K562 (cell line): Measurements from ENCODE around the gene FH. TPM values are rescaled to one million over a fixed set of nuclear protein-coding genes. Genes with fewer than 3 reads are reported as not detected.

Source experiments
- CBX2 ChIP-seq: fragments of 200-600 bp; sonication (generic); IDR thresholded peaks from one replicate; pipeline ENCODE4 v1.6.1; 2012; ENCODE audit warnings: mild to moderate bottlenecking, low read length, inconsistent platforms; ENCODE audit not compliant: insufficient read depth, poor library complexity, severe bottlenecking
- CREB1 ChIP-seq, 2 experiments: sonication (generic) in 1 of 2; formaldehyde crosslinking in 1 of 2; IDR thresholded peaks; 2 replicates each; pipeline versions ENCODE4 v1.6.1 to v1.8.0; 2012 to 2022; ENCODE audit warnings: inconsistent platforms in 1 of 2, mild to moderate bottlenecking in 1 of 2, missing genetic modification reagents in 1 of 2, moderate library complexity in 1 of 2
- CXXC5 ChIP-seq: fragments of 250-450 bp; sonication (Bioruptor Pico); IDR thresholded peaks from 2 replicates; pipeline ENCODE4 v1.8.0; 2022; ENCODE audit warnings: inconsistent platforms, mild to moderate bottlenecking, moderate library complexity
- ELF1 ChIP-seq: fragments of 200-800 bp; sonication (Bioruptor generic); IDR thresholded peaks from 2 replicates; pipeline ENCODE4 v1.6.1; 2016; ENCODE audit warnings: missing genetic modification characterization, missing compliant biosample characterization
- ETV5 ChIP-seq: sonication (generic); formaldehyde crosslinking; IDR thresholded peaks from 2 replicates; pipeline ENCODE4 v1.4.0; 2020; ENCODE audit warnings: low read depth, mild to moderate bottlenecking, missing genetic modification reagents
- HCFC1 ChIP-seq: IDR thresholded peaks from 2 replicates; pipeline ENCODE4 v1.6.1; 2012; ENCODE audit warnings: low read depth, low read length, improper control_type of control experiment
- HEY1 ChIP-seq: fragments of 250-450 bp; sonication (Bioruptor Pico); IDR thresholded peaks from 2 replicates; pipeline ENCODE4 v1.5.0; 2020; ENCODE audit warnings: mild to moderate bottlenecking, moderate library complexity, borderline replicate concordance
- MAFK ChIP-seq: IDR thresholded peaks from 2 replicates; pipeline ENCODE4 v1.6.1; 2011; ENCODE audit warnings: low read length, improper control_type of control experiment
- NFRKB ChIP-seq: fragments of 450-650 bp; IDR thresholded peaks from 2 replicates; pipeline ENCODE4 v1.6.1; 2016; ENCODE audit warnings: low read depth
- RB1 ChIP-seq: fragments of 450-650 bp; IDR thresholded peaks from 2 replicates; pipeline ENCODE4 v1.6.1; 2017; ENCODE audit warnings: low read depth, mild to moderate bottlenecking
- SMAD2 ChIP-seq: fragments of 150-350 bp; IDR thresholded peaks from 2 replicates; pipeline ENCODE4 v1.6.1; 2014; ENCODE audit warnings: low read depth, mild to moderate bottlenecking, low read length
- TEAD4 ChIP-seq, 2 experiments: sonication (generic) in 1 of 2; formaldehyde crosslinking in 1 of 2; IDR thresholded peaks; 2 replicates each; pipeline versions ENCODE4 v1.6.1 to v1.8.0; 2012 to 2022; ENCODE audit warnings: borderline replicate concordance in 1 of 2, inconsistent platforms in 1 of 2, low read length in 1 of 2, mild to moderate bottlenecking in 1 of 2, missing genetic modification reagents in 1 of 2
- ZNF668 ChIP-seq: fragments of 250-450 bp; sonication (Bioruptor Pico); IDR thresholded peaks from 2 replicates; pipeline ENCODE4 v1.8.0; 2022; ENCODE audit warnings: mild to moderate bottlenecking, inconsistent platforms
- polyA plus RNA-seq, 8 experiments: library from polyadenylated mRNA; depleted of rRNA in 4 of 8; stranded (reverse) in 5 of 8; unstranded in 3 of 8; fragments of >200 nt; fragmentation: Nextera tagmentation in 2 of 8; fragmentation: Illumina TruSeq in 1 of 8; extraction: Ambion mirVana in 2 of 8; extraction: Trizol in 1 of 8; gene quantifications; 2 replicates each; pipeline versions ENCODE4 v1.2.1 to v1.2.3, GENCODE V29; 2011 to 2014; ENCODE audit warnings: inconsistent platforms in 1 of 8, missing spikeins in 1 of 8
- total RNA-seq, 7 experiments: library from RNA; depleted of rRNA in 6 of 7; stranded (reverse); fragments of >200 nt in 6 of 7; fragmentation: Illumina TruSeq in 2 of 7; extraction: Trizol in 2 of 7; gene quantifications; 2 replicates each; pipeline versions ENCODE4 v1.2.1 to v1.2.3, GENCODE V29; 2011 to 2021; ENCODE audit warnings: low replicate concordance in 1 of 7
- TF ChIP-seq, protein P1 (sequence below), 2 experiments: fragments of 200-800 bp in 1 of 2; sonication (Bioruptor generic) in 1 of 2; sonication (generic) in 1 of 2; formaldehyde crosslinking in 1 of 2; IDR thresholded peaks in 1 of 2; conservative IDR thresholded peaks in 1 of 2; 2 replicates each; pipeline versions ENCODE4 v1.5.0 to v1.6.1; 2016 to 2020; ENCODE audit warnings: missing compliant biosample characterization in 1 of 2, missing genetic modification characterization in 1 of 2, missing genetic modification reagents in 1 of 2
- TF ChIP-seq, protein P2 (sequence below): fragments of 450-650 bp; IDR thresholded peaks from 2 replicates; pipeline ENCODE4 v1.7.0; 2016; ENCODE audit warnings: borderline replicate concordance
- TF ChIP-seq, protein P3 (sequence below), 3 experiments: IDR thresholded peaks in 2 of 3; conservative IDR thresholded peaks in 1 of 3; 2 replicates each; pipeline ENCODE4 v1.5.1; 2011 to 2012; ENCODE audit warnings: low read length in 3 of 3, mild to moderate bottlenecking in 3 of 3, control low read depth in 2 of 3, improper control_type of control experiment in 1 of 3, inconsistent platforms in 1 of 3, low read depth in 1 of 3, mixed read lengths in 1 of 3, moderate library complexity in 1 of 3; ENCODE audit not compliant: insufficient read depth in 2 of 3
- TF ChIP-seq, protein P4 (sequence below): fragments of 450-650 bp; IDR thresholded peaks from 2 replicates; pipeline ENCODE4 v1.6.1; 2016; ENCODE audit warnings: mild to moderate bottlenecking

Gene FH
- total and polyA plus RNA-seq, 9 of the 15 experiments (the other 6 are each of a cell fraction or from before 2014, with no cell fraction given) = 117 to 240 (median 211) TPM

DNA sequence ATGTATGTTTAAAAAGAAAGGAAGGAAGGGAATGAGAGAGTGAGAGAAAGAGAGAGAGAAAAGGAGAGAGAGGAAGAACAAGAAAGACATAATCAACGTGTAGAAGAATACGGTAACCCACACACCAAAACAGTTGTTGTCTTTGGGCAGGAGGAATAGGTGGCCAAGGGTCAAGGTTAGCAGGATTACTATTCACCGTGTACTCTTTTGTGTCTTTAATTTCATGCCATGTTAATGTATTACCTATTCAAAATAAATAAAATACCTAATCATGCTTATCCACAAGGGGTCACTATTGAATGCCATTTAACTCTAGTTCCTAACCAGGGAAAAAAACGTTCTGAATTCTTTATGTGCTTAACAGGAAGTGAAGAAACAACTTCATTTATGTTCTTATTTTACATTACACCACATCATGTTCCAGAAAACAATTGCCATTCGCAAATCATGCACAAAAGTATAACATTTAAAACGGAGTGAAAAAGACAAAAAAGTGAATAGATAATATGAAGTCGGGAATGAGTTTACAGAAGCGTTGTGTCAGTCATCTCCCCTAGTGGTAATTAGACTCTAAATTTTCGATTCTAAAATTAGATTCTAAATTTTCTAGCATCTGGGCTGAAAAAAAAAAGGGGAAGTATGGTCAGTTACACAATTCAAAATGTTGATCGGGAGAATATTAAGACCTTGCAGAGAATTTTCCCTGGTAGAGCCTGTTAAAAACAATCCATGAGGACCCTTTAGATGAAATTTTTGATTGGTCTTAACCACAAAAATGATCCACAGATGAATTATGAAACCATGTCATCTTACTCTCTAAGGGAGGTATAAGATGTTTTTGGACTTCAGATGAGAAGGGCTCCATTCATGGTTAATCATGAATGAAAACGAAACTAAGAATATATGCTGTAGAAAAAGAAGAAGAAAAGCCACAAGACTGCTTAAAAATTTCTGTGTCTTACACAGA lies 11.9 kb upstream of the FH start (continued):
- TF ChIP-seq TEAD4 (IDR thresholded peaks at IDR 0.05; ENCODE audit: low read length) (peak; percentile 32), TEAD4 (CRISPR knock-in tag; IDR thresholded peaks at IDR 0.05; ENCODE audit: borderline replicate concordance) (no peak), ELF1 (tag) (peak; percentile 85), HCFC1 (0 out of 2 replicates have a peak, but pooled peaks have one; percentile 3), CBX2 (no peak), ZNF668 (CRISPR knock-in tag) (0 out of 2 replicates have a peak, but pooled peaks have one; percentile 9), ETV5 (no peak), SMAD2 (no peak), CXXC5 (CRISPR knock-in tag) (no peak), RB1 (no peak), CREB1 (IDR thresholded peaks at IDR 0.05) (no peak), CREB1 (CRISPR knock-in tag; IDR thresholded peaks at IDR 0.05) (no peak), MAFK (0 out of 2 replicates have a peak, but pooled peaks have one; percentile 6), HEY1 (CRISPR knock-in tag) (0 out of 2 replicates have a peak, but pooled peaks have one; percentile 17), NFRKB (0 out of 2 replicates have a peak, but pooled peaks have one; percentile 47)
- TF ChIP-seq, protein P1, sequence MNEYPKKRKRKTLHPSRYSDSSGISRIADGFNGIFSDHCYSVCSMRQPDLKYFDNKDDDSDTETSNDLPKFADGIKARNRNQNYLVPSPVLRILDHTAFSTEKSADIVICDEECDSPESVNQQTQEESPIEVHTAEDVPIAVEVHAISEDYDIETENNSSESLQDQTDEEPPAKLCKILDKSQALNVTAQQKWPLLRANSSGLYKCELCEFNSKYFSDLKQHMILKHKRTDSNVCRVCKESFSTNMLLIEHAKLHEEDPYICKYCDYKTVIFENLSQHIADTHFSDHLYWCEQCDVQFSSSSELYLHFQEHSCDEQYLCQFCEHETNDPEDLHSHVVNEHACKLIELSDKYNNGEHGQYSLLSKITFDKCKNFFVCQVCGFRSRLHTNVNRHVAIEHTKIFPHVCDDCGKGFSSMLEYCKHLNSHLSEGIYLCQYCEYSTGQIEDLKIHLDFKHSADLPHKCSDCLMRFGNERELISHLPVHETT (CRISPR knock-in tag; conservative IDR thresholded peaks at IDR 0.05 in 1 of 2, IDR thresholded peaks at IDR 0.05 in 1 of 2) = peak in 1 of 2 experiments; percentile 53; a peak in 1 of 4 replicates
- TF ChIP-seq, protein P2, sequence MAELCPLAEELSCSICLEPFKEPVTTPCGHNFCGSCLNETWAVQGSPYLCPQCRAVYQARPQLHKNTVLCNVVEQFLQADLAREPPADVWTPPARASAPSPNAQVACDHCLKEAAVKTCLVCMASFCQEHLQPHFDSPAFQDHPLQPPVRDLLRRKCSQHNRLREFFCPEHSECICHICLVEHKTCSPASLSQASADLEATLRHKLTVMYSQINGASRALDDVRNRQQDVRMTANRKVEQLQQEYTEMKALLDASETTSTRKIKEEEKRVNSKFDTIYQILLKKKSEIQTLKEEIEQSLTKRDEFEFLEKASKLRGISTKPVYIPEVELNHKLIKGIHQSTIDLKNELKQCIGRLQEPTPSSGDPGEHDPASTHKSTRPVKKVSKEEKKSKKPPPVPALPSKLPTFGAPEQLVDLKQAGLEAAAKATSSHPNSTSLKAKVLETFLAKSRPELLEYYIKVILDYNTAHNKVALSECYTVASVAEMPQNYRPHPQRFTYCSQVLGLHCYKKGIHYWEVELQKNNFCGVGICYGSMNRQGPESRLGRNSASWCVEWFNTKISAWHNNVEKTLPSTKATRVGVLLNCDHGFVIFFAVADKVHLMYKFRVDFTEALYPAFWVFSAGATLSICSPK = no peak
- TF ChIP-seq, protein P3, sequence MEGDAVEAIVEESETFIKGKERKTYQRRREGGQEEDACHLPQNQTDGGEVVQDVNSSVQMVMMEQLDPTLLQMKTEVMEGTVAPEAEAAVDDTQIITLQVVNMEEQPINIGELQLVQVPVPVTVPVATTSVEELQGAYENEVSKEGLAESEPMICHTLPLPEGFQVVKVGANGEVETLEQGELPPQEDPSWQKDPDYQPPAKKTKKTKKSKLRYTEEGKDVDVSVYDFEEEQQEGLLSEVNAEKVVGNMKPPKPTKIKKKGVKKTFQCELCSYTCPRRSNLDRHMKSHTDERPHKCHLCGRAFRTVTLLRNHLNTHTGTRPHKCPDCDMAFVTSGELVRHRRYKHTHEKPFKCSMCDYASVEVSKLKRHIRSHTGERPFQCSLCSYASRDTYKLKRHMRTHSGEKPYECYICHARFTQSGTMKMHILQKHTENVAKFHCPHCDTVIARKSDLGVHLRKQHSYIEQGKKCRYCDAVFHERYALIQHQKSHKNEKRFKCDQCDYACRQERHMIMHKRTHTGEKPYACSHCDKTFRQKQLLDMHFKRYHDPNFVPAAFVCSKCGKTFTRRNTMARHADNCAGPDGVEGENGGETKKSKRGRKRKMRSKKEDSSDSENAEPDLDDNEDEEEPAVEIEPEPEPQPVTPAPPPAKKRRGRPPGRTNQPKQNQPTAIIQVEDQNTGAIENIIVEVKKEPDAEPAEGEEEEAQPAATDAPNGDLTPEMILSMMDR (IDR thresholded peaks at IDR 0.05 in 2 of 3, conservative IDR thresholded peaks at IDR 0.05 in 1 of 3; ENCODE audit: insufficient read depth in 2 of 3, low read depth in 1 of 3, low read length in 3 of 3) = peak; percentile 55 to 91 (median 61)
- TF ChIP-seq, protein P4, sequence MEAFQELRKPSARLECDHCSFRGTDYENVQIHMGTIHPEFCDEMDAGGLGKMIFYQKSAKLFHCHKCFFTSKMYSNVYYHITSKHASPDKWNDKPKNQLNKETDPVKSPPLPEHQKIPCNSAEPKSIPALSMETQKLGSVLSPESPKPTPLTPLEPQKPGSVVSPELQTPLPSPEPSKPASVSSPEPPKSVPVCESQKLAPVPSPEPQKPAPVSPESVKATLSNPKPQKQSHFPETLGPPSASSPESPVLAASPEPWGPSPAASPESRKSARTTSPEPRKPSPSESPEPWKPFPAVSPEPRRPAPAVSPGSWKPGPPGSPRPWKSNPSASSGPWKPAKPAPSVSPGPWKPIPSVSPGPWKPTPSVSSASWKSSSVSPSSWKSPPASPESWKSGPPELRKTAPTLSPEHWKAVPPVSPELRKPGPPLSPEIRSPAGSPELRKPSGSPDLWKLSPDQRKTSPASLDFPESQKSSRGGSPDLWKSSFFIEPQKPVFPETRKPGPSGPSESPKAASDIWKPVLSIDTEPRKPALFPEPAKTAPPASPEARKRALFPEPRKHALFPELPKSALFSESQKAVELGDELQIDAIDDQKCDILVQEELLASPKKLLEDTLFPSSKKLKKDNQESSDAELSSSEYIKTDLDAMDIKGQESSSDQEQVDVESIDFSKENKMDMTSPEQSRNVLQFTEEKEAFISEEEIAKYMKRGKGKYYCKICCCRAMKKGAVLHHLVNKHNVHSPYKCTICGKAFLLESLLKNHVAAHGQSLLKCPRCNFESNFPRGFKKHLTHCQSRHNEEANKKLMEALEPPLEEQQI = peak; percentile 63; the same call in 1 of the 2 replicates
